GM18951 (cell line): ENCODE results near the gene LMNB1.
"Not testable (repeated sequence)": the region's sequence is repeated elsewhere in the genome, so short reads cannot be mapped to it uniquely, and the experiment has no call there.

Experiments
- POLR2A ChIP-seq: IDR thresholded peaks from 4 replicates; pipeline ENCODE4 v1.6.1; 2011; ENCODE audit warnings: mild to moderate bottlenecking; ENCODE audit not compliant: insufficient read length, insufficient read depth; ENCODE audit errors: extremely low read depth
- in situ Hi-C: fragments of 300-500 bp; cut with MboI; formaldehyde crosslinking; loops from one replicate; pipeline ENCODE4 v1.12.0; 2022; ENCODE audit warnings: low sequenced_read_pairs, mixed read lengths, inconsistent platforms; ENCODE audit not compliant: unreplicated experiment

Gene LMNB1

DNA sequence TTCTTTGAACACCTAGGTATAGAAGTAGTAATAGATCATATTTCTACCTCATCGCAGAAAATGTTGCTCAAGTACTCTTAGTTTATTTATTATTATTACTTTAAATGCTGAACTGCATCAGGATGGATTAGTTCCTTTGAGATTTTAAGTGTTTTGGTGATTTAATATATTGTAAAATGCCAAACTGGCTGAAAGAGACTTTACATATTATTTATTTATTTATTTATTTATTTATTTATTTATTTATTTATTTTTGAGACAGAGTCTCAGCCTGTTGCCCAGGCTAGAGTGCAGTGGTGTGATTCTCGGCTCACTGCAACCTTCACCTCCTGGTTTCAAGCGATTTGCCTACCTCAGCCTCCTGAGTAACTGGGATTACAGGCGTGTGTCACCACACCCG, 42.3 kb downstream of the LMNB1 start:
- TF ChIP-seq POLR2A: no peak
- in situ Hi-C loops: no loop called here

DNA sequence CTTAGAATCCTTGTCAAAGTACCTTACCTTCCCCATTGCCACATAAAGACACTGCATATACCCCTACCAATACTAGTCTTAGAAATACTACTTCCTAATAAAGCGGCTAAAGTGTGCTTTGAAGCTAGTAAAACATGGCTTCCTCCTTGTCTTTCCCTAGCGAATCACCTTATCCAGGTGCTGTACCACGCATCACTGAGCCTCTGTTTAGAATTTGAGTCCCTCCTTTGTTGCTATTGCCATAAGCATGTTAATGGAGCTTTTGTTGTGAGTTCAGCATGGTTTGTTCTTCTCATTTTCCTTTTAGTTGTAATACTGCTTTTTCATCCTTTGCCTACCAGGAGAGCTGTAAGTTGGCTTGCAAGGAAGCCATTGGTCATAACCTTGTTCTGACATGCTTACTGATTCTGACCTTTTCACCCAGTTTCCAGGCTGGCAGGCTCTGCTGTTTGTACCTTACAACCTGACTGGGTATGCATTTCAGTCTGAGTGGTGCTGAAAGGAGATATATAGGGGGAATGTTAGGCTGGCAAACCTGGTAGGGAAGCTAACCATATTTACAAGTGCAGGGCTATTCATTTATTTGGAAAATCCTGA, 49.8 kb downstream of the LMNB1 start:
- in situ Hi-C loops: no loop called here
- no peak for TF ChIP-seq POLR2A

DNA sequence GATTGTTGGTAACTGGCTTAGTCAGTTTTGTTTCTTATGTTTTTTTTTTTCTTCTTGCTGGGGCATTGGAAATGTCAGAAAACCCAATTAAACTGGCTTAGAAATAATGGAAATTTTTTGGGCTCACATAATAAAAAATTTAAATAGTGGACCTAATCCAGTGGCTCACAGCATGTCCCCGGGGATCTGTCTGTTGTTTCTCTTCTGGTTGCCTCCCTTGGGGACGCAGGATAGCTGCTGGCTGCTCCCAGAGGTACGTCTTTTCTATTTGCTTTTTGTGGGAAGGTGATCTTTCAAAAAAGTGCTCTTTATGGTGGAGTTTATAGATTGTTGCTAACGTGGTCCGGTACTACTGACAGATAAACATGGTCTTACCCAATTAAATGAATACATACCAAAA, 52.2 kb downstream of the LMNB1 start:
- in situ Hi-C loops: no loop called here
- TF ChIP-seq POLR2A: no peak

DNA sequence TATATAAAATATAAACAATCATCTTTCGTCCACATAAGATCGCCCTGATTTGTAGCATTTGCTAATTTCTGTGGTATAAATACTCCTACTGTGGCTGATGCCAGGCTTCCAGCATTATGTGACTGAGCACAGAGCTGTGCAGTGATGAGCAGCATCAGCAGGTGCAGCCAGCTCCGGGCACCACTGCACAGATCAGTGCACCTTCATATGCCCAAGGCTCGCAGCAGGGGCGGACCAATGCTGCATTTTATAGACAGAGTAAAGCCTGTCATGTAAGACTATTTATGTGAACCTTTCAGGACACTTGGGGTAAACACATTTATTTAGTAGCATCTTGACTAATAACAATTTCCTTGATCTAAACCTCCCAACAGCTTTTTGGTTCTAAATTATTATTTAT, 53.1 kb downstream of the LMNB1 start:
- TF ChIP-seq POLR2A: no peak
- in situ Hi-C loops: no loop called here

DNA sequence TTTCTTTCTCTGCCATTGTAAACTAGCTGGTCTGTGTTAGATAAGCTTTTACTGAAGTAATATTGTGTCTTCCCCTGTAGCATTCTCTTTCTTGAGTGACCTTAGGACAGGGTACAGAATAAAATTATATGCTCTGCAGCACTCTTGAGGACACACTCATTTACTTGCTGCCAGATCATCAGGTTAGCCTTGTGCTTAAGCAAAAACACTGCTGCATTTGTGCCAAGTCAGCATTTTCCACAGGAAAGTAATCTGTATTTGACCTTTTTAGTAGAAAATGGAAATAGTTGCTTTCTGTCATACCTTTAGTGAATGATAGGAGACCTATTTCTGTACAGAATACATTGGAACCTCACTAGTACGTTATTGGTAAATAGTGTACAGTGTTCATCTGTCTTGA, 54.2 kb downstream of the LMNB1 start:
- TF ChIP-seq POLR2A: no peak
- in situ Hi-C loops: no loop called here

DNA sequence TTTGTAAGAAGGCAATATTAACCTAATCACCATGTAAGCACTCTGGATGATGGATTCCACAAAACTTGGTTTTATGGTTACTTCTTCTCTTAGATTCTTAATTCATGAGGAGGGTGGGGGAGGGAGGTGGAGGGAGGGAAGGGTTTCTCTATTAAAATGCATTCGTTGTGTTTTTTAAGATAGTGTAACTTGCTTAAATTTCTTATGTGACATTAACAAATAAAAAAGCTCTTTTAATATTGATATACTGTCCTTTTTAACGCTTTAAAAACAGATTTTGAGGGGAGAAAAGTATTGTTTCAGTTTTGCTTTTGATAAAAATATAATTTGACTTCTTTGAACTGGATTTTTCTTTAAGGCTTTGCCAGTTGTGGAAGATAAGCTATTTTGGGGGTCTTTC, 59.8 kb downstream of the LMNB1 start:
- TF ChIP-seq POLR2A: no peak
- in situ Hi-C loops: no loop called here

DNA sequence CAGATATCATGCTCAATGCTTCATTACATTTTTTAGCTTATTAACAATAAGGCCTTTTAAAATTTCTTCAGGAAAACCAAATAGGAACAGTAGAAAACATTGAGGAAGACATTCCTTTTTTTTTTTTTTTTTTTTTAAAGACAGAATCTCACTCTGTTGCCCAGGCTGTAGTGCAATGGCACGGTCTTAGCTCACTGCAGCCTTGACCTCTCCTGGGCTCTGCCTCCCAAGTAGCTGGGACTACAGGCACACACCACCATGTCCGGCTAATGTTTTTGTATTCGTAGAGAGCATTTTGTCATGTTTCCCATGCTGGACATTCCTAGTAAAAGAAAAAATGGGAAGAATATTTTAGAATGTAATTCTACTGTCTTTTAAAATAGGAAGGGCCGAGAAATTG, 60.3 kb downstream of the LMNB1 start:
- no peak for TF ChIP-seq POLR2A
- in situ Hi-C loops: no loop called here

DNA sequence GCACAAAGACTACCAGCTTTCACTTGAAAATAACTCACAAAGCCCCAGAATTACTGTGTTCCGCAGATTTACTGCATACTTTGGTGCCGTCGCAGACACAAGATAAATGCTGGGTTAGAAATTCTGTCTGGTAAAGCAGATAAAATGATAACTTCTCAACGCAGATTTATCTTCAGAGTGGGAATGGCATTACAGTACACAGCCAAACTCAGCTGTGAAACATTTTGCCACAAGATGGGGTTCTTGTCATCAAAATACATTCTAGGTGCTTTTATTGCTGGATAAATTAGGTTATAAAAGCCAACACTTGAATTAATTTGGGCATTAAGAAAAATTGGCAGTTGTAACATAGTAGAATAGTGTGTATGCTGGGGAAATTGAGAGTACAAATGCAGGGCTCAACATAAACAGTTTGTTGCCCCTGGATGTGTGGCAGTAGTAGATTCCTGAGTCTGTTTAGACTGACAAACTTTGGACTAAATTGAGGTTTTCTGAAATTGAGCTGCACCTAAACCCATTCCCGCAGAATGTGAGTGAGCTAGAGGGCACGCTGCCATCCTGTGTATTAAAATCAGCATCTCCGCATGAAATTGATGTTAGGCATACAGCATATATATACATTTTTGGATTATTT, 61.1 kb downstream of the LMNB1 start:
- in situ Hi-C loops: no loop called here
- TF ChIP-seq POLR2A: no peak

DNA sequence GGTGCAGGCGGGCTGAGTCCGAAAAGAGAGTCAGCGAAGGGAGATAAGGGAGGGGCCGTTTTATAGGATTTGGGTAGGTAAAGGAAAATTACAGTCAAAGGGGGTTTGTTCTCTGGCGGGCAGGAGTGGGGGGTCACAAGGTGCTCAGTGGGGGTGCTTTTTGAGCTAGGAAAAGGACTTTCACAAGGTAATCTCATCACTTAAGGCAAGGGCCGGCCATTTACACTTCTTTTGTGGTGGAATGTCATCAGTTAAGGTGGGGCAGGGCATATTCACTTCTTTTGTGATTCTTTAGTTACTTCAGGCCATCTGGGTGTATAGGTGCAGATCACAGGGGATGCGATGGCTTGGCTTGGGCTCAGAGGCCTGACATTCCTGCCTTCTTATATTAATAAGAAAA, 62.5 kb downstream of the LMNB1 start:
- in situ Hi-C loops: not testable (repeated sequence)

DNA sequence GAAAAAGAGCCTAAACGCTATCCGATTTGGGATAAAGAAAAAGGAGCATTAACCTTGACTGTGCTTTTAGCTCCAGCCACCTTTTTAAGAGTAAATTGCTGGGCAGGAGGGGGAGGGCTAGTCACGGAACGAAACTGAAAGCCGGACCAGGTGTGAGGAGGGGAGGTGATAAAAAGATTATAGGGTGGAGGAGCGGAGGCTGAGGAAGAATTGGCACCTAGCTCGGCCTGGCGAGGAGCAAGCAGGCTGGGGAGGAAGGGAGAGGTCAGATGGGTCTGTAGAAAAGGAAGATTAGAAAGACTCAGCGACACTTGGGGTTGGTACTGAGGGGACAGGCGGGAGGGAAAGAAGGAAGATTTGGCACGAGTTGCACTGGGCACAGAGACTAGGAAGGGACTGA, 66.4 kb downstream of the LMNB1 start:
- in situ Hi-C loops: not testable (repeated sequence)

DNA sequence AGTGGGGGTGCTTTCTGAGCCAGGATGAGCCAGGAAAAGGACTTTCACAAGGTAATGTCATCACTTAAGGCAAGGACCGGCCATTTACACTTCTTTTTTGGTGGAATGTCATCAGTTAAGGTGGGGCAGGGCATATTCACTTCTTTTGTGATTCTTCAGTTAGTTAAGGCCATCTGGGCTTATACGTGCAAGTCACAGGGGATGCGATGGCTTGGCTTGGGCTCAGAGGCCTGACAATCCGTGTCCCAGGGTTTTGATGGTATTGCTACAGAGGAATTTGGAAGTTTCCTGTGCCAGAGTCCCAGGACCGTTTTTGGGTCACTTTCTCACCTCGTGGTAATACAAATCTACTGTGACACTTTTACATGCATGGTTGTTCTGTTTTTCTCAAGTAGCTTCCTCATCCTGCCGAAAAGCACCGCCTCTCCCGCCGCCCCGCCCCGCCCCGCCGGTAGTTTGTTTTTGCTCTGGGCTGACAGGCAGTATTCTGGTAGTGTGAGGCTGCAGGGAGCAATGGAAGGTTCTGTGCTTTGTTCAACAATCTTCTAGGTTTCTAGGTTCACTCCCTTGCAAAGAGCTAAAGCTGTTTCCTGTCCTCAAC, 68.6 kb downstream of the LMNB1 start:
- in situ Hi-C loops: not testable (repeated sequence)

DNA sequence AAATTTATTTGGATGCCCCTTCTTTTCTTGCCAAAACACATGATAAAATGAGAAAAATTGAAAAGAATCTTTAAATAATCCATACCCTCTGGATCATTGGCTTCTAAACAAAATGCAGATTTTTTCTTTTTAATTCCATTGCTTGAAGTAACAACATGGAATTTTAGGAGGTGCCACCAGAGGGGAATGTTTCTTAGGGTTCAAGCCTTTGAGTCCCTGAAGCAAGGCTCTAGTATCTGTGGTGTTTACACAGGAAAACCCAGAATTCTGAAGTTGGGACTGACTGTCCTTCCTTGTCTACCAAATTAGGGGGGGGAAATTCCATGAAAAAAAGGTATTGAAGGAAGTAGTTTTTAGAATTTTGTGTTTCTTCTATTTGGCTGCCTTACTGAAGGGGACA, 69.4 kb downstream of the LMNB1 start:
- TF ChIP-seq POLR2A: no peak
- in situ Hi-C loops: no loop called here

DNA sequence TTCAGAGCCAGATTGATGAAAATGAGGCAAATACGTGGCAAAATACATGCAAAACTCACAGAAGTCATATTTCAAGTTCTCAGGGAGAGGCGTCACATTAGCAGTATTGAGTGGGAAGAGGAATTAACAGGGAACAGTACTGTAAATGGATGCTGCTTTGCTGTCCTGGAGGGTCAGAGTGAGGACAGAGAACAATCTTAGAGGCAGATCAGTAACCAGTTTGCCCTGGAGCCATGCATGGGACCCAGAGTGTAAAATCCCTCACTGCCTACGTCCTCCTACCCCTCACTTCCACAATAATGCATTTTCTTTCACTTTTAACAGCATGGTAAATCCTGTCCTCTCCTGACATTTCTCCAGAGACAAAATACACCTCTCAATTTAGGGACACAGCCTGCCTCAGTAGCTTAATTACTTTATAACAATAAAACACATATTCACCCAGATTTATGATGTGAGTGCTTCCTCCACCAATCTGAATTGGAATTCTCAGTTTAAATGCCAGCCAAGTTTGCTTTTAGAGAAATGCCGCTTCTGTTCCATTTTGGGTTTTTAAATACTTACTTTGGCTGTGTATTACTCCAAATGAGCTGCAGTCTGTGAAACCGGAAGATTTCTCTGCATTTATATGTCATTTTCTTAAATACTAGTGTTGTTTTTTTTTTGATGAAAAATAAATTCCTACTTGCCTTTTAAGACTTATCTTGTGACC, 70.0 kb downstream of the LMNB1 start:
- in situ Hi-C loops: no loop called here
- TF ChIP-seq POLR2A: no peak

DNA sequence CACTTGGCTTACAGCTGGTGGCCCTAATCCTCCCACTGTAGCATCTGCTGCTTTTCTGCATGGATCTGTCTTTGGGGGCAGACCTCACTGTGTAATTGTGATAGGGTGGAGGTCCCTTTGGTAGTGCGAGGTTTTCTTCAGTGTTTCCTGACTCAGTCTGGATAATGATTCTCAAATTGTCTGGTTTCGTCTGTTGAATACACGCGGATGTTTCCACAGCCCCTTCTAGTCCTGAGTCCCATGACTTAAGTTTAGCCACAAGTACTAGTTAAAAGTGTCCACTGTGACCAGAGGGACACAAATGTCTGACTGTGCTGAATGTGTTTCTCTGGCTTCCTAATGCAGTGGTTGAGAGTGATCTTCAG, 70.5 kb downstream of the LMNB1 start:
- TF ChIP-seq POLR2A: no peak
- in situ Hi-C loops: no loop called here
